Renal cortex interstitium (tissue), 11 donors: ENCODE measurements around the gene MEOX2. TPM values are rescaled to one million over a fixed set of nuclear protein-coding genes. Genes with fewer than 3 reads are reported as not detected.

Source experiments
- DNase-seq, 11 donors: peaks; one replicate each; pipeline ENCODE4 v3.0.0-alpha.2; 2013; ENCODE audit warnings: low read depth in 9 of 11, low spot score in 4 of 11; ENCODE audit errors: extremely low read depth in 1 of 11
- polyA plus RNA-seq, 3 donors: library from polyadenylated mRNA; unstranded; fragments of 120-200 nt; gene quantifications; one replicate each; pipeline ENCODE4 v1.2.1, GENCODE V29; 2013; ENCODE audit not compliant: insufficient read length in 3 of 3

MEOX2 gene
- polyA plus RNA-seq, 3 donors = 0.67 to 2.7 (median 2.3) TPM

GRCh38 chr7:15628876-15629275, 57.6 kb downstream of the MEOX2 start:
- DNase-seq = no peak

DNA sequence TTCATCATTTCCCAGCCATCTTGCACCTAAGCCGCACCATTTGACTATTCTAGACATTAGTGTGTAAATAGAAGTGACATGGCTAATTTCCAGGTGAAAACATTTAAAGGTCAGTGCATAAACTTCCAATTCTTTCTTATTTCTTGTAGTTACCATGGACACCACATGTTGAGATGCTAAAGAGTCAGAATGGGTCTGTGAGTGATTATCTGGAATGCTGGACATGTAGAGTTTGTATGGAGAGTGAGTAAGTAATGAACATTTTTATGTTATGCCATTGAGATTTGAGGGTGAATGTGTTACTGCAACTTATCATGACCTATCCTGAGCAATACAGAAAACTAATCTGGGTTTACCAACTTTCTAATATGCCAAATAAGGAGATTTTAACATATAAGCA, 60.4 kb downstream of the MEOX2 start:
- no peak for DNase-seq

DNA sequence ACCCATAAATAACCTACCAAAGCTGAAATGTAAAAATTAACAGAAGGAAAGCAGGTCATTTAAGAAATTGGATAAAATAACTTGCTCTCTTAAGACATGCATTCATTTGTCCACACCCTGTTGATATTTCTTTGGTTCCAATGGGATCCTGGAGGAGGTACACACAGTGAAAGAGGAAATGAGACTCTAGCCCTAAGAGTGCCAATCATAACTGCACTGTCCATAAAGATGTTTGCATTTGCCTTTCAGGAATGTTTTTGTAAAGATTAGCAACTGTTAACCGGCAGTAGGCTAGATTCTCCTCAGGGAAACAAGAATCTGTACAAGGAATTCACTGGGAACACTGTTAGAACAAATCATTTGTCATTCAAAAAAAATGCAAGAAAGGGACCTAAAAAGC, 61.0 kb downstream of the MEOX2 start:
- DNase-seq = no peak

DNA sequence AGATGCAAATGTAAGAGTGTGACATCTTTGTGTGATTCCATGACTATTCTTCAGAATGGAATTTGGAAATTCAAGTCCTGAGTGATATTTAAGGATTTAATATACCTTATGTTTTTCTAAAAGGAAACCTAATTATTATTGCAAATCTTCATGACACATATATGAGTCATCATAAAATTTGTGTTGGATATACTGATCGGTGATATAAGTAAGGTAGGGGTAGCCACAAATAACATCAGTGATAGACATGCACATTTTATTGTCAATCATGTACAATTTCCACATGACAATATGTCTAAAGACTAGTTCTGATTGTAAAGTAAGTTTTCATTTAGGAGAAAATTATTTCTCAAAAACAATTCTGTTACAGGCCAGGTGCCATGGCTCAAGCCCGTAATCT, 65.0 kb downstream of the MEOX2 start:
- no peak for DNase-seq

GRCh38 chr7:15620491-15621185, 65.8 kb downstream of the MEOX2 start:
- peak in 3 of 11 donors; percentile 8 to 17 (median 8) for DNase-seq

- no peak for DNase-seq
Measured at GRCh38 chr7:15618275-15618674, 68.2 kb downstream of the MEOX2 start.

DNA sequence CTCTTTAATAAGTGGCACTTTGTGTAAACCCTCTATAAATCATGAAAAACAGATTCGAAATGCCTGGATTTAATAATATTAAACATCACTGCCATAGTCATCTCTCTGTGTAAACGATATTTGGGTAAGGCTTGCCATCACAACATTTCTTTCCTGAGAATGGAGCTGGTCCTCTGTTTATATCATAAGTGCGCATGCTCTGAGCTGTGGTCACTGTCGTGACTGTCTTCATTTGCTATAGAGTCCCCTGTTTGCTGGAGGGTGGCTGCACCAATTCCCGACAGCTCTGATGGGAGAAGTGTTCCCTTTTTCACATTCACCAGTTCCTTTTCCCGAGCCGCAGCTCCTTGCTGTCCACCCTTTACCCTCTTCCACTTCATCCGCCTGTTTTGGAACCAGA, 74.3 kb downstream of the MEOX2 start:
- DNase-seq = no peak

DNA sequence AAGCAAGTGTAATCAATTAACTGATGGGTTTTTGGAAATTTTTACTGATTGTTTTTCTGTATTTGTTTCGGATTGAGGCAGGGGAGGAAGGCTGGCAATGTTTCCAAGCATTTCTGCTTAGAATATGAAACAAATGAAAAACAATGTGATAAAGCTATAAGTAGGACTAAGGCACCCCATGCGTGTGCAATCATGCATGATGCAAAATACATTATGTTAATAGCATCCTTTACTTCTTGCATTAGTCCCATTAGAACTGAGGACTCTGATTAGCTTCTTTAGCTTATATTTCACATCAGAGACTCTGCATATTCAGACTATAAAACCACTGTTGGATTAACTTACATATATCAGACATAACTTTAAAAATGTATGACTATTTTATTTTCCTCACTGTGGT, 76.0 kb downstream of the MEOX2 start:
- DNase-seq = no peak

GRCh38 chr7:15609287-15609686, 77.2 kb downstream of the MEOX2 start:
- no peak for DNase-seq

- DNase-seq = no peak
Measured at GRCh38 chr7:15607529-15608210, 78.8 kb downstream of the MEOX2 start.

DNA sequence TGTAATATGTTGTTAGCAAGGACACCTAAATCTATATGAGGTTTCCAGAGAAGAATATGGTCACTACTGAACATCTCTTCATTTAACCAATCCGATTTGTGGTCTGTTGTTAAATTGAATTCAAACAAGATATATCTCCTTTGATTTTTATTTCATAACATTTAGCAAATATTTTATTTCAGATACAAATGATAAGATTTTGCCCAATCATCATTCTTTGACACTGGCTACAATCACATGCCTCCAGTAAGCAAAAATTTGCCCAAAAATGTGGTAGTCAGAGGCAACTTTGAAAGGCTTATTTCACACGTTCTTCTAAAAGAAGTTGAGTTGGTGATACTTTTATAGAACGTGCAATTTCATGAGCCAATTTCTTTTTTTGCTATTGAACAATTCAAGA, 79.9 kb downstream of the MEOX2 start:
- DNase-seq = no peak

DNA sequence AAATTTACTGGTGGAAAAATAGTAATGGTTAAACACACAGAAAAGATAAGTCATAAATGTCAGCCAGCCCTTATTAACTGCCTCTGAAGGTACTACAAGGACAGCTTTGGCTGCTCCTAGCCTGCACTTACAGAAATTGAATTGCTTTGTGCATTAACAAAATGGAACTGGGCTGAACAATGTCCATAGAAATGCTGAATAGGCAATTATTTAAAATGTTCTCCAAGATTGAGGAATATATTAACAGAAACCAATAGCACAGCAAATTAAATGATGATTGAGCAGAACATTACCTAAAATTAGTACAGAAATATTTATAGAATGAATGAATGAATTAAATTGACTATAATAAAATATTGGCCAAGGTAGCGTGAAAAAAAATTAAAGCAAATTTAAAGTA, 82.3 kb downstream of the MEOX2 start:
- DNase-seq = no peak

DNA sequence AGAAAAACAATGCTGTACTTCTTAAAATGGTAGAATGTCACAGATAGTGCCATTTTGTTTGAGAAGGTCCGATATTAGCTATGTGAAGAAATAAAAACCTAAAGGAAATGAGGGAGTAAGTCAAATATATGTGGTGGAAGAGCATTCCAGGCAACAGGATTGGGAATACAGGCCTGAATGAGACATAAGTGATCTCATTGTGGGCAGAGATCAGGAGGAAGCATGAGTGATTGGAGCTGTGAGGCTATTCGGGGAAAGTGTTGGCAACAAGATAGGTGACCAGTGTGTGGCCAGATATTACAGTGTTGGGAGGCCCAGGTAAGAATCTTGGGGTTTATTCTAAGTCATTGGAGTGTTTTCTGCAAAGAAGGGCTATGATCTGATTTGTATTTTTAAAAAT, 83.4 kb downstream of the MEOX2 start:
- DNase-seq = no peak

DNA sequence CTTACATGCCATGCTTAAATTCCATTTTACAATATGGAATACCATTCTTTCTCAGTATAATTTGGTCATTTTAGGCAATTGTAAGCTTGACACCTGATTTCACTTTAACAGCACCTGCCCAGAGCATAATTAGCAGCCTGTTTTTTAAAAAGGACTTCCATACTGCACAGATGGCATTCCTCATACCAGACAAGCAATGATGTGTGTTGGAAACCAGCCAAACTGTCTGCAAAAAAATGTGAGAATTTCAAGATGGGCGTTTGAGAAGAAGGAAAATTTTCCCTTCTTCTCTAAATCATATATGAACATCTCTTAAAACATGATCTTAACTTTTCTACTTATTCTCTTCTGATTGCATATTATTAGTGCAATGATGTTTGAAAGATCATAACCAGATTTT, 84.2 kb downstream of the MEOX2 start:
- peak in 4 of 11 donors; percentile 7 to 28 (median 13) for DNase-seq

- no peak for DNase-seq
Measured at GRCh38 chr7:15601175-15601574, 85.3 kb downstream of the MEOX2 start.

GRCh38 chr7:15600298-15600697, 86.2 kb downstream of the MEOX2 start:
- no peak for DNase-seq

DNA sequence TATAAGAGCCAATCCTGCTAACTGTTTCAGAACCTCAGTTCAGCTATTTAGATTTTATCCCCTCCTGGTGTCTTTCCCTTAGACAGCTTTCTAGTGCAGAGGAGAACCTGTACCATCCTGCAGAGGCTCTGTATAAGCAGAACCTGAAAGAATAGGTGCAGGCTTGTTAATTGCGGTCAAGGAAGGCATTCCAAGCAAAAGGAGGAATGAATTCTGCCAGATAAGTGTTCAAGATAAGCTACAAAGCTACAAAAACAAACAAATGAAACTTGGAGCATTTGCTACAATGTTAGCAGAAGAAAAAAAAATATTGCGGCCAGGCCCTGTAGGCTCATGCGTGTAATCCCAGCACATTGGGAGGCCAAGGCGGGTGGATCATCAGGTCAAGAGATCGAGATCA, 92.0 kb downstream of the MEOX2 start:
- no peak for DNase-seq

- DNase-seq = no peak
Measured at GRCh38 chr7:15593382-15593781, 93.1 kb downstream of the MEOX2 start.

DNA sequence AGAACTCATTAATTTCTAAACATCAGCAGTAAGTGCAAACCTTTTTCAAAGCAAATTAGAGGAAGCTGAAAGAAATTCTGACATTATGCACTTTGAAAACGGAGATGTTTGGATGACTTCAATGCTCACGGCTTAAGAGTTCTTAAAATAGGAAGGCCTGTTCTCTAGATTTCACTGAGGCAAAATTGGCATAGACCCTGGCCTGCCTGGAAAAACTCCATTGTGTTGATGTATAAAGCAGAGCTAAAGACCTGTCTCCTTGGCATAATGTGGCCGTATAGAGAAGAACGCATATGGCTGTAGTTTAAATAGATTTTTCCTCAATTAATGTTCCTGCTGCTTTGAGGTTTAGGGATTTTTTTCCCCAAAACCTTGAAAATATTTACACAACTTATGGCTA, 100.2 kb downstream of the MEOX2 start:
- no peak for DNase-seq

DNA sequence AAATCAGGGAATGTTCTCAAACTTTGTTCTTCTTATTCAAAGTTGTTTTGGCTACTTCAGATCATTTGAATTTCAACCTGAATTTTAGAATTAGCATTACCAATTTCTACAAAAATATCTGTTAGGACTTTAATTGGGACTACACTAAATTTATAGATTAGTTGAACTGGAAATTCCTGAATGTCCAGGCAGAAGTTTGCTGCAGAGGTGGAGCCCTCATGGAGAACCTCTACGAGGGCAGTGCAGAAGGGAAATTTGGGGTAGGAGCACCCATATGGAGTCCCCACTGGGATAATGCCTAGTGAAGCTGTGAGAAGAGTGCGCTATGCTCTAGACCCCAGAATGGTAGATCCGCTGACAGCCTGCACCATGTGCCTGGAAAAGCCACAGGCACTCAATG, 101.9 kb downstream of the MEOX2 start:
- no peak for DNase-seq

- DNase-seq = no peak
Measured at GRCh38 chr7:15582773-15583172, 103.7 kb downstream of the MEOX2 start.
